NCI-H1105 (cell line): Measurements from ENCODE around the gene NCK2.

Source experiments
- DNase-seq: peaks from one replicate; lab custom pipeline; 2025; lab: John Stamatoyannopoulos, UW

The NCK2 gene

GRCh38 chr2:105793196-105793975 lies 48.7 kb downstream of the NCK2 start:
- DNase-seq, result no peak

GRCh38 chr2:105794926-105795574 lies 50.3 kb downstream of the NCK2 start:
- no peak for DNase-seq

- no peak for DNase-seq
Measured at GRCh38 chr2:105795575-105795934, 50.8 kb downstream of the NCK2 start.

- peak; percentile 31 for DNase-seq
Measured at GRCh38 chr2:105796131-105796638, 51.5 kb downstream of the NCK2 start.

- no peak for DNase-seq
Measured at GRCh38 chr2:105796791-105797190, 52.1 kb downstream of the NCK2 start.

- DNase-seq, result no peak
Measured at GRCh38 chr2:105797298-105797819, 52.6 kb downstream of the NCK2 start.

- DNase-seq, result no peak
Measured at GRCh38 chr2:105798595-105798994, 53.9 kb downstream of the NCK2 start.

GRCh38 chr2:105800036-105800713 lies 55.5 kb downstream of the NCK2 start:
- DNase-seq, result no peak

GRCh38 chr2:105800953-105801635 lies 56.4 kb downstream of the NCK2 start:
- no peak for DNase-seq

GRCh38 chr2:105801961-105802360 lies 57.2 kb downstream of the NCK2 start:
- DNase-seq, result no peak

- DNase-seq, result no peak
Measured at GRCh38 chr2:105802587-105802986, 57.9 kb downstream of the NCK2 start.

- no peak for DNase-seq
Measured at GRCh38 chr2:105803337-105803736, 58.6 kb downstream of the NCK2 start.

- DNase-seq, result no peak
Measured at GRCh38 chr2:105803773-105804172, 59.1 kb downstream of the NCK2 start.

GRCh38 chr2:105804266-105804665 lies 59.6 kb downstream of the NCK2 start:
- peak; percentile 88 for DNase-seq

- DNase-seq, result no peak
Measured at GRCh38 chr2:105806996-105807395, 62.3 kb downstream of the NCK2 start.

- no peak for DNase-seq
Measured at GRCh38 chr2:105808423-105809096, 63.8 kb downstream of the NCK2 start.

GRCh38 chr2:105809097-105809473 lies 64.4 kb downstream of the NCK2 start:
- no peak for DNase-seq

- no peak for DNase-seq
Measured at GRCh38 chr2:105809723-105810122, 65.0 kb downstream of the NCK2 start.

GRCh38 chr2:105812180-105813044 lies 67.7 kb downstream of the NCK2 start:
- DNase-seq, result no peak

GRCh38 chr2:105813045-105813315 lies 68.3 kb downstream of the NCK2 start:
- no peak for DNase-seq

GRCh38 chr2:105813405-105813804 lies 68.7 kb downstream of the NCK2 start:
- no peak for DNase-seq
